GM12878 (cell line): ENCODE results near the gene KCNC4. TPM values are rescaled to one million over a fixed set of nuclear protein-coding genes. Genes with fewer than 3 reads are reported as not detected.
A peak's percentile ranks its signal among the peaks of the same experiment; 100 is the strongest.

ENCODE experiments used
- BCLAF1 ChIP-seq: fragments of 450-650 bp; IDR thresholded peaks from 2 replicates; pipeline ENCODE4 v1.6.1; 2017; ENCODE audit warnings: antibody characterized with exemption, mild to moderate bottlenecking, moderate library complexity
- BHLHE40 ChIP-seq, 2 experiments: fragments of 450-650 bp in 1 of 2; IDR thresholded peaks; 2 replicates each; pipeline ENCODE4 v1.6.1; 2011 to 2017; ENCODE audit warnings: low read depth in 2 of 2, borderline replicate concordance in 1 of 2, improper control_type of control experiment in 1 of 2, low read length in 1 of 2, mild to moderate bottlenecking in 1 of 2
- CUX1 ChIP-seq: IDR thresholded peaks from 2 replicates; pipeline ENCODE4 v1.6.1; 2012; ENCODE audit warnings: improper control_type of control experiment, low read depth, low read length; ENCODE audit not compliant: insufficient replicate concordance
- EED ChIP-seq: sonication (generic); IDR thresholded peaks from 2 replicates; pipeline ENCODE4 v1.6.1; 2016; ENCODE audit warnings: antibody characterized with exemption, low read depth
- IKZF2 ChIP-seq, 2 experiments: fragments of 450-650 bp; IDR thresholded peaks; 2 replicates each; pipeline ENCODE4 v1.6.1; 2017; ENCODE audit warnings: mild to moderate bottlenecking in 2 of 2, moderate library complexity in 2 of 2
- RBBP5 ChIP-seq: fragments of 200-600 bp; sonication (generic); conservative IDR thresholded peaks from 2 replicates; pipeline ENCODE4 v1.6.1; 2016
- RELA ChIP-seq: fragments of 450-650 bp; IDR thresholded peaks from 2 replicates; pipeline ENCODE4 v1.8.0; 2014; ENCODE audit warnings: borderline replicate concordance; ENCODE audit not compliant: partially characterized antibody
- SP1 ChIP-seq: IDR thresholded peaks from one replicate; pipeline ENCODE4 v1.6.1; 2011; ENCODE audit warnings: low read depth, low read length
- STAT3 ChIP-seq: IDR thresholded peaks from 2 replicates; pipeline ENCODE4 v1.6.1; 2011; ENCODE audit warnings: low read depth, low read length, improper control_type of control experiment
- ZBTB4 ChIP-seq: fragments of 450-650 bp; formaldehyde crosslinking; IDR thresholded peaks from 2 replicates; pipeline ENCODE4 v1.4.0; 2022; ENCODE audit warnings: mild to moderate bottlenecking, moderate library complexity
- ZNF217 ChIP-seq: fragments of 450-650 bp; IDR thresholded peaks from 2 replicates; pipeline ENCODE4 v1.6.1; 2017; ENCODE audit warnings: antibody characterized with exemption, mild to moderate bottlenecking
- ZNF24 ChIP-seq: fragments of 450-650 bp; IDR thresholded peaks from 2 replicates; pipeline ENCODE4 v1.6.1; 2017; ENCODE audit warnings: antibody characterized with exemption, mild to moderate bottlenecking
- ZNF592 ChIP-seq: fragments of 450-650 bp; IDR thresholded peaks from 2 replicates; pipeline ENCODE4 v1.6.1; 2017; ENCODE audit warnings: mild to moderate bottlenecking, moderate library complexity
- polyA plus RNA-seq, 11 experiments: library from polyadenylated mRNA; depleted of rRNA in 4 of 11; unstranded in 6 of 11; stranded (reverse) in 5 of 11; fragments of >200 nt; fragmentation: Nextera tagmentation in 4 of 11; fragmentation: Illumina TruSeq in 1 of 11; extraction: Ambion mirVana in 4 of 11; extraction: Trizol in 1 of 11; gene quantifications; 1 replicate in 1 of 11; 2 replicates in 10 of 11; pipeline versions ENCODE4 v1.2.1 to v1.2.3, GENCODE V29; 2011 to 2016; ENCODE audit warnings: inconsistent platforms in 2 of 11, missing spikeins in 2 of 11, low read depth in 1 of 11
- total RNA-seq, 4 experiments: library from RNA; depleted of rRNA in 3 of 4; stranded (reverse); fragments of >200 nt in 3 of 4; fragmentation: Illumina TruSeq in 1 of 4; extraction: Trizol in 1 of 4; gene quantifications; 2 replicates each; pipeline versions ENCODE4 v1.2.1 to v1.2.3, GENCODE V29; 2013 to 2021

KCNC4 gene
- total and polyA plus RNA-seq, 10 of the 15 experiments (the other 5 are each of a cell fraction or from before 2014, with no cell fraction given): 0.06 to 1.7 (median 0.36) TPM

- TF ChIP-seq ZNF592: peak; percentile 45; the same call in 1 of the 2 replicates
- peak; percentile 68 for TF ChIP-seq RELA
- TF ChIP-seq ZNF24: peak; percentile 93
- no peak for TF ChIP-seq STAT3
- no peak for TF ChIP-seq CUX1
- peak; percentile 98 for TF ChIP-seq BHLHE40 (IDR thresholded peaks at IDR 0.05; ENCODE audit: borderline replicate concordance in 1 of 2, low read depth in 2 of 2, low read length in 1 of 2)
- TF ChIP-seq BCLAF1: no peak
- TF ChIP-seq ZNF217: no peak
- TF ChIP-seq SP1: peak; percentile 22
- no peak for TF ChIP-seq EED
- no peak for TF ChIP-seq ZBTB4 (CRISPR knock-in tag)
- TF ChIP-seq RBBP5: no peak
- peak; percentile 61 to 70; a peak in 3 of 4 replicates for TF ChIP-seq IKZF2 (IDR thresholded peaks at IDR 0.05)
Observed at GRCh38 chr1:110243574-110243973, 33.5 kb downstream of the KCNC4 start (continued).
